ENCODE measurements around the gene ZNF891. TPM values are rescaled to one million over a fixed set of nuclear protein-coding genes. Genes with fewer than 3 reads are reported as not detected.

The ZNF891 gene
- total RNA-seq = 3.6 TPM

DNA sequence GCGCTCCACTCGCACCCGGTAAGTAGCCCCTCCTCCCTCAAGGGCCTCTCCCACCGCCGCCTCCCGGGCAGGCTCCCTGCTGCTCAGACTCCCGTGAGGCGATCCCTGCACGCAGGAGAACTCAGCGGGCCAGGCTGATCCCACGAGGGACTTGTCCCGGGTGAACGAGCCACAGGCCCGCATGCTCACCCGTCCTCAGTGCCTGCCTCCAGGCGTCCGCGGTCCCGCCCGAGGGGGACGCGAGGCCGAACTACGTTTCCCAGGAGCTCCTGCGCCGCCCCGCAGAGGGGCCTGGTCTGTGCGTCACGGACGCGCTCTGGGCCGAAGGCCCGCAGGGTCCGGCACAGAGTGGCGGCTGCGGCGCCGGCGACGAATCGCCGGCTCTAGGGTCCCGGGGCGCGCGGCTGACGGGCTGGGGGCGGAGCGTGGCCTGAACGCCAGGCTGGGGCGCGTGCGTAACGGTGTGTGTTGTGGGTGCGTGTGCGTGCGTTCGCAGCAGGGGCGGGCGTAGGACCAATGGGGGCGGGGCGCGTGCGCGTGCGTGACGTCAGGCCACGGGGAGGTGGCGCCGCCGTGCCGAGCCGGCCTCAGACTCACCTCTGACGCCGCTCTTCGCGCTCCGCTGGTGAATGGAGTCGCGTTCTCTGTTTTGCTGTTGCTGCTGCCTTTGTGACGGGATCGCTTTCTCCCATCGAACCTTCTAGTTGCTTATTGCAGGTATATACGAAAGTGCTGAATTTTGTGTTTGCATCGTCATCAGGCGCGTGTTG, at the start of gene ZNF891, which contains the start of gene ZNF10:
TSS of gene ZNF891 (minus strand) at position 237 of the 770 bp plus-strand sequence. CDS start 8,356 bp downstream, outside the sequence.
TSS of gene ZNF10 (plus strand) at position 590 of the 770 bp plus-strand sequence. CDS start 13,866 bp downstream, outside the sequence.
- peak; percentile 98 for DNase-seq

DNA sequence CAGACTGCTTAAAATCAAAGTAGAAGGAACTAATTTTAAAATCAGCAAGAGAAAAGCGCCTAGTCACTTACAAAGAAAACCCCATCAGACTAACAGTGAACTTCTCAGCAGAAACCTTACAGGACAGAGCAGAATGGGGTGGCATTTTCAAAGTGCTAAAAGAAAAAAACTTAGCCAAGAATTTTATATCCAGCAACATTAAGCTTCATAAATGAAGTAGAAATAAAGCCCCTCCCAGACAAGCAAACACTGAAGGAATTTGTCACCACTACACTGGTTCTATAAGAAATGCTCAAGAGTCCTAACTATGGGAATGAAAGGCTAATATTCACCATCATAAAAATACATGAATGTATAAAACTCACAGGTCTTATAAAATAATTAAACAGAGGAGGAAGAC, 44.8 kb upstream of the ZNF891 start:
- DNase-seq = no peak

DNA sequence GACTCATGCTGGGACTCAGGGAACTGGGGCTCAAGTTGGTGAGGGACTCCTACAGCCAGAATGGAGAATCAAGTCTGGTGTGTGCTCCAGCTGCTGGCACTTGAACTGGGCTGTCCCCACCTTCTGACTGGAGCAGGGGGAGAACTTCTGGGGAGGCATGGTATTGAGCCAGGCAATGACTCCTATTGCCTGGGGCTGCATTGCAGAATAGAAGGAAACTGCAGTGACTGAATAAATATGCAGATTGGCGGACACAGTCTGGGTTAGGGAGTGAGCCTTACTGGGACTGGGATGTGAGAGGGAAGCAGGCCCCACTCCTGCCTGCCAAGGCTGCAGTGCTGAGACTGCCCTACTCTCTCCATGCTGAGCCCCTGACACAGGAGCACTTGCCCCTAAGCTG, 42.4 kb upstream of the ZNF891 start:
- no peak for DNase-seq

DNA sequence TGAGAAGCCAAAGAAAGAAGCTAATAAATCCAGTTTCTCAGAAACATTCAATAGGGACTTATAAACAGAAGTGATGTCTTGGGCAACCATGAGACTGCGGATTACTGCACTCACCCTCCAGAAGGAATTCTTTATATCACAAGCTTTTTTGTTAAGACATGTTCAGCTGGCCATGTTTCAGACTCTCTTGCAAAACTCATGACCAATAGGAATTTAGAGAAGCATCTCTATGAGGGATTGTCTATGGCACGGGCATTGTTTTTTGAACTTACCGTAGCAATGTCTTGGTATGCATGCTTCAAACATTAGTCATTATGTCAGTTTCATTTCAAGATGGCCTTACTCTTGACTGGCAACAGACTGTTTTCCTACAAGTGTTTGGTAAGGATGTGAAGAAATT, 35.7 kb upstream of the ZNF891 start:
- DNase-seq = no peak

DNA sequence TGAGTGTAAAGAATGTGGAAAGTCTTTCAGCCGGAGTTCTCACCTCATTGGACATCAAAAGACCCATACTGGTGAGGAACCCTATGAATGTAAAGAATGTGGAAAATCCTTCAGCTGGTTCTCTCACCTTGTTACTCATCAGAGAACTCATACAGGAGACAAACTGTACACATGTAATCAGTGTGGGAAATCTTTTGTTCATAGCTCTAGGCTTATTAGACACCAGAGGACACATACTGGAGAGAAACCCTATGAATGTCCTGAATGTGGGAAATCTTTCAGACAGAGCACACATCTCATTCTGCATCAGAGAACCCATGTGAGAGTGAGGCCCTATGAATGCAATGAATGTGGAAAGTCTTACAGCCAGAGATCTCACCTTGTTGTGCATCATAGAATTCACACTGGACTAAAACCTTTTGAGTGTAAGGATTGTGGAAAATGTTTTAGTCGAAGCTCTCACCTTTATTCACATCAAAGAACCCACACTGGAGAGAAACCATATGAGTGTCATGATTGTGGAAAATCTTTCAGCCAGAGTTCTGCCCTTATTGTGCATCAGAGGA, 26.1 kb upstream of the ZNF891 start:
- no peak for DNase-seq

DNA sequence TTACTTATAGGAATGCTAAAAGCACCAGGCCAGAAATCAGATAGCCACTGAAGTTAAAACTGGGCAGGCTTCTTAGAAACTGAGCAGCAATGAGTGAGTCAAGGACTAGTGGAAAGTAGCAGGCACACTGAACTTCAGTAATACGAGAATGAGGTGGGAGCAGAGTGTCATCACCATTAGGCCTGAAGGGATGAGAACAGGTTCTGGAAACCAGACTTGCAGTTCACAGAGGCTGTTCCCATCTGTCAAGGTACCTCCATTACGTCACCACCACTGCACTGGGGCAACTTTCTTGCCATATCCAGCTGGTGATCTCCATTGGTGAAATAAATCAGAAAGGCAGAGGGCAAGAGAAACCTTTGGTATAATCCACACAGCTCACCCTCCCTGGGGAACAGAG, 15.9 kb upstream of the ZNF891 start:
- no peak for DNase-seq

DNA sequence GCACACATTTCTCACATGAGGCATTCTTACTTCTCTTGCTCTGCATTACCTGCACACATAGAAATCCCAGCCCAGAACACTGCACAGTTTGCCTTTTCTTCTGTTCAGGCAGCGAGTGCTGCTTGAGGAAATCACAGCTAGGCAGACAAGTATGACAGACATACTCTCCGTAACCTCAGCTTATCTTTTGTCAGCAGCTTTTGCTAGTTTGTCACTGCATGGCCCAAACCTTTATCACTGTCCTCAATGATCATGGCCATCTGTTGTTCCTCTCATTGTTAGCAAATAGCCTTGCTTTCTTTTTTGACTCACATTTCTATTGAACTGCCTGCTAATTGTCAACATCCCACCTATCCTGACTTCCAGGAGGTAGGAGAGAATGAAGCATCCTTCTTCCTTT, 5.7 kb upstream of the ZNF891 start:
- no peak for DNase-seq

DNA sequence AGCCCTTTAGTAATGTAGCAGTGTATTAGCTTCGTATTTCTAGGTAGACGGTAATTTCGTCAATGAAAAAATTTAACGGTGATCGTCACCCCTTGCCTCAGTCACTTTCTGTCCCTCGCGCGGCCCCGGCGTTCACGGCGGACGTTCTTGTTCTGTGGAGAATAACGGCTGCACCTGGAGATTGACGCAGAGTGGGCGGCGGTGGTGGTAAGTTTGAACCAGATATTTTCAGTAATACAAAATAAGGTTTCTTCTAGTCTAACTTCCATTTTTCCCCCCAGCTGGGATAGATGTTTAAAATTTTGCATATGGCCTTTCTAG, 694 bp upstream of the ZNF891 start:
- no peak for DNase-seq

DNA sequence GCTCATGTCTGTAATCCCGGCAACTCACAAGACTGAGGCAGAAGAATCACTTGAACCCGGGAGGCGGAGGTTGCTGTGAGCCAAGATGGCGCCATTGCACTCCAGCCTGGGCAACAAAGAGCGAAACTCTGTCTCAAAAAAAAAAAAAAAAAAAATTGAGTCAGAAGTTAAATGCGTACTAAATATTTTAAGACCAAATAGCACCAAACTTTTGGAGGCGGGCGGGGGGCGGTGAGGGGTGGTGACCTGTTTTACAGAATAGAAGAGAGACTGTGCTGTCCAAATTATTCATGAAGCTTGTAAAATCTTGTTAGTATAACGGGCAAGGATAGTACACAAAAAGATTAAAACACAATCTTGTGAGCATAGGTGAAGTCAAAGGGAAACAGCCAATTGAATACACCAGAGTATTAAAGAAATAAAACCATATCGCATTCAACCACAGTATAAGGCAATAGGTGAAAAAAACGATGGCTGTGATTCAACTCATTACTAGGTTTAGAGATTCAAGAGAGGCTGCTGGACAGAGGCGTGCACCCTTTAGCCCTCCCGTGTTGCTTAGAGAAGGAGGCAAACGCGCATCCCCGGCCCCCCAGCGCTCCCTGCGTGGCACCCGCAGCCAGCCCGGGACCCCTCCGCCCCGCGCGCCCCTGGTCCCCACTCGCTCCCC, 571 bp downstream of the ZNF891 start:
- no peak for DNase-seq

DNA sequence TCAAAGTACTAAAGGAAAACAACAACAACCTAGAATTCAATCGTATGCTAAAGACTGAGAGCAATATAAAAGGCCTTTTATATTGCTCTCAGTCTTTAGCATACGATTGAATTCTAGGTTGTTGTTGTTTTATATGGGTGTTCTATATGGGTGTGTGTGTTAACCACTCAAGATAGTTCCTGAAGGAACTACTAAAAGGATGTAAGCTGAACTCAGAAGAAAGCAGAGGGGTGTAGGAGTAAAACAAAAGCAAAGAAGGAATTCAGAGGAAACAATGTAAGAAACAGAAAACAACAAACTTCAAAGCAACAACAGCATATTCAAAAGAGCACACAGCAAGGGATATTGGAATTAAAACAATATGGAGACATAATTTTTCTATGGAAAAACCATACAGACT, 5.4 kb downstream of the ZNF891 start:
- DNase-seq = no peak

DNA sequence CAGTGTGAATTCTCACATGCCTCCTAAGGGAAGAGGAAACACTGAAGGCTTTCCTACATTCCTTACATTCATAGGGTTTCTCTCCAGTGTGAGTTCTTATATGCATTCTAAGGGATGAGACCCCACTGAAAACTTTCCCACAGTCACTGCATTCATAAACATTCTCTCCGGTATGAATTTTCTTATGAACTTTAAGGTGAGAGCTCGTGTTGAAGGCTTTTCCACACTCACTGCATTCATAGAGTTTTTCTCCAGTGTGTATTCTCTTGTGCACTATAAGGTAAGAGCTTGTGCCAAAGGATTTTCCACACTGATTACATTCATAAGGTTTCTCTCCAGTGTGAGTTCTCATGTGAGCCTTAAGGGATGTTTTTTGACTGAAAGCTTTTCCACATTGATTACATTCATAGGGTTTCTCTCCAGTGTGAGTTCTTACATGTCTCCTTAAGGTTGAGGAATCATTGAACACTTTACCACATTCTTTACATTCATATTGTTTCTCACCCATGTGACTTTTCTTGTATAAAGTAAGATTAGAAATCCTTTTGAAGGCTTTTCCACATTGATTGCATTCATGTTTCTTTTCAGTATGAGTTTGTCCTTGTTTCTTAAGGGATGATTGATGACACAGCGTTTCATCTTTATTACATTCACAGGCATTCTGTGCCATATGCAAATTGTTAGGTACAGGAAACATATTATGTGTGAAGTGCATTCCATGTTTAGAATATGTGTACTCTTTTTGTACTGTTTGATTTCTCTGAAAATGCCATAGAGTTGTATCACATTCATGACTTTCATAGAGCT, 9.5 kb downstream of the ZNF891 start:
- no peak for DNase-seq

DNA sequence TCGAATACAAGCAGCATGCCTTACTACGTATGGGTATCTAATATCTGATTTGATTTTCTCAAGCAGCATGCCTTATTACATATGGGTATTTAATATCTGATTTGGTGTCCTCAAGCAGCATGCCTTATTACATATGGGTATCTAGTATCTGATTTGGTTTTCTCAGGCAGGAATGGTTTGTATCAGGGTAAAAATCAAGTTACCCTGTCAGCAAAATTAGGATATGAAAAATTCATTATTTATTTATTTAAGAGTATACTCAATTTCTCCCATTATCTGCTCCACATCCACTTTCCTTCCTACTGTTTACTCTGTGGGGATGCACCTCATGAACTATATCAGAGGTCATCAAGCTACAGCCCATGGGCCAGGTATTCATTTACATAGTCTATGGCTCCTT, 21.9 kb downstream of the ZNF891 start:
- DNase-seq = no peak

DNA sequence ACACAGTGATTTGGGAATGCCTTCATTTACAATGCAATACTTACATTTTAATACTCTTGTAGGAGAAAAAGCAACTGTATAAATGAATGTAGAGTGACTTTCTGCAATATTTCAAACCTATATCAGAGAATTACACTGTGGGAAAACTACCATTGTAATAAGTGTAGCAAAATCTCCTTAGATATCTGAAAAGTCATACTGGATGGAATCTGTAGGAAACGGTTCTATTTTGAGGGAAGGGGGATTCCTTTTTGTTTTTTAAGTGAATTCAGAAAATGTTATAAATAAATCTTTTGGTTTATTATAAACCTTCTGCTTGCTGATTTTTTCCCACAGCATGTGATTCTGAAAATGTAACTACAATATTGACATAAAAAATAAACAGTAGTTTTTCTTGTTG, 23.0 kb downstream of the ZNF891 start:
- no peak for DNase-seq

DNA sequence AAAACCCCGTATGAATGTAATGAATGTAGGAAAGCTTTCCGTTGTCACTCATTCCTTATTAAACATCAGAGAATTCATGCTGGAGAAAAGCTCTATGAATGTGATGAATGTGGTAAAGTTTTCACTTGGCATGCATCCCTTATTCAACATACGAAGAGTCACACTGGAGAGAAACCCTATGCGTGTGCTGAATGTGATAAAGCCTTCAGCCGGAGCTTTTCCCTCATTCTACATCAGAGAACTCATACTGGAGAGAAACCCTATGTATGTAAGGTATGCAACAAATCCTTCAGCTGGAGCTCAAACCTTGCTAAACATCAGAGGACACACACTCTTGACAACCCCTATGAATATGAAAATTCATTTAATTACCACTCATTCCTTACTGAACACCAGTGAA, 23.8 kb downstream of the ZNF891 start:
- no peak for DNase-seq

DNA sequence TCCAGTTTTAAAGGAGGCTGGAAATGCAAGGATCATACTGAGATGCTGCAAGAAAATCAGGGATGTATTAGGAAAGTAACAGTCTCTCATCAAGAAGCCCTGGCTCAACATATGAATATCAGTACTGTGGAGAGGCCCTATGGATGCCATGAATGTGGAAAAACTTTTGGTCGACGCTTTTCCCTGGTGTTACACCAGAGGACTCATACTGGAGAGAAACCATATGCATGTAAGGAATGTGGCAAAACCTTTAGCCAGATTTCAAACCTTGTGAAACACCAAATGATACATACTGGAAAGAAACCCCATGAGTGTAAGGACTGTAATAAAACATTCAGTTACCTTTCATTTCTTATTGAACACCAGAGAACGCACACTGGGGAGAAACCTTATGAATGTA, 24.5 kb downstream of the ZNF891 start:
- no peak for DNase-seq

DNA sequence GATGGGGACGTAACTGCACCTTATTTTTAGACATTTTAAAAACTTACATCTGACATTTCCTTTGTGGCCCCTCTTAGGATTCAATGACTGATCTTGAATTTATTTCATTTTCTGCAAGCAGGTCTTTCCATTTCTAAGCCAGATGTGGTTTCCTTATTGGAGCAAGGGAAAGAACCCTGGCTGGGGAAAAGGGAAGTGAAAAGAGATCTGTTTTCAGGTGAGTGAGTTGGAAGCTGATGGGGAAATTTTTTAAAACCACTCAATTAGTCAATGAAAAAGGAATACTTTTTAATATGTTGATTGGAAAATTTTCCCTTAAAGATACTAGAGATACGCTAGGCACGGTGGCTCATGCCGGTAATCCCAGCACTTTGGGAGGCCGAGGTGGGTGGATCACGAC, 46.7 kb downstream of the ZNF891 start:
- DNase-seq = no peak

DNA sequence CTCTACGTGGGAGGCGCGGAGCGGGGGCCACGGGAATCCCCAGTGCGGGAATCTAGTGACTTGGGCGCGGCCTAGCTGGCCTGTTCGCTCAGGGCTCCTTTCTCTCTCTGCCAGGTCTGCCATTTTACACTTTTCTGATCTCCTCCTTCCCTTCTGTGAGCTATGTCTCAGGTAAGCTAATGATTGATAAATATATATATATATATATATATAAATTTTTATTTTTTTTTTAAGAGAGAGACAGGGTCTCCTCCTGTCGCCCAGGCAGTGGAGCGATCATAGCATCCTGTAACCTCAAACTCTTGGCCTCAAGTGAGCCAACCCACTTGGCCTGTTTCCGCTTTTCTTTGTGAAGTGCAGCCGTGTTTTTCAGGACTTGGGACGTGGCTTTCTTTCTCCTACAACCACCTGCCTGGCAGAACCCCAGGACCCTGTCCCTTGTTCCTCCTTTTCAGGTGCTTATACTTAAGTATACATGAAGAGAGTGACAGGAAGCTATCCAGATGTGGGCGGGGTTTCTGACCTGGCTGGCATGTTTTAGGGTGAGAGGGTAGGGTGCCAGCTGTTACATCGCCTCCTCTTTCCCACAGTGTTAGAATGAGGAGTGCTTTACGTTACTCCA, 48.8 kb downstream of the ZNF891 start:
- no peak for DNase-seq

DNA sequence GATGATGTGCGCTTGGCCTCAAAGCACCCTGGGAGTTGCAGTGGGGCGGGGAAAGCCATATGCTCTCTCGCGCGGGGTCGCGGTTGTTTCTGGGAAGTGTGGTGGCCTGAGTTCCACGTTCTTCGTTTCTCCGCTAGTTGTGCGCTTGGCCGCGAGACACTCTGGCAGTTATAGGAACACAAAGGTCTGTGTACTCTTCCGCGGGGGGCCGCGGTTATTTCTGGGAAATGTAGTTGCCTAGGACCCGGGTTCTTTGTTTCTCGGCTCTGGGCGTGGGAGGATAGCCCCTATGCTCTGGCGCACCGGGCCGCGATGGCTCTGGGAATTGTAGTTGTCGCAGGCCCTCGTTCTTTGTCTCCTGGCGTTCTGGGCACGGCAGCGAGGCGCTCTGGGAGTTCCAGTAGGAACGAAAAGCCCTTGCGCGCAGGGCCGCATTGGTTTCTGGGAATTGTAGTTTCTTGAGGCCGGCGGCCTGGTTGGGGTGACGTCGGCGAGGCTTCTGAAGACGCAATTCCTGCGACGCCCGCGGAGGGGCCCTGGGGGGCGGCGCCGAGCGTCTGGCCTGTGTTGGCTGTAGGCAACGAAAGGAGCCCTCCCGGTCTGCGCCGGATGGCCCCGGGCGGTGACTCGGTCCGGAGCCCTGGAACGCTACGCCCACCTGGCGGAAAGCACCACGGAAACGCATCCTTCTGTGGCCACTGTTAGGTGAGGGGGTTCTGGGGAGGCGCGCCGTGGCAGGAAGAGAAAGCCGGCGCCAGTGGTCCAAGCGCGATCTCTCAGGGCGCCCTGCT, 49.5 kb downstream of the ZNF891 start, which contains the start of gene ZNF140:
TSS of gene ZNF140 (plus strand) at position 556 of the 791 bp plus-strand sequence. CDS start 398 bp downstream, outside the sequence.
- peak; percentile 99 for DNase-seq

DNA sequence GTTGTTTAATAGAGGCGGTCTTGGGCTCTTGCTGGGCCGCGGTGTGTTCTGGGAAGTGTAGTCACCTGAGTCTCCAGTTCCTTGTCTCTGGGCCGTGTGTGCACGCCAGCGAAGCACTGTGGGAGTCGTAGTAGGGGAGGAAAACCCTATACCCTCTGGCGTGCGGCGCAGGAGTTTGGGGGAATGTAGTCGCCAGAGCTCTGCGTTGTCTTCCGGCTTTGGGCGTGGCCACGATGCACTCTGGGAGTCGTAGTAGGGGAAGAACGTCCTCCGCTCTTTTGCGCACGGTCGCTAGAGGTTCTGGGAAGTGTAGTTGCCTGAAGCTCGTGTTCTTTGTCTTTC, 50.1 kb downstream of the ZNF891 start:
- DNase-seq = peak; percentile 100

DNA sequence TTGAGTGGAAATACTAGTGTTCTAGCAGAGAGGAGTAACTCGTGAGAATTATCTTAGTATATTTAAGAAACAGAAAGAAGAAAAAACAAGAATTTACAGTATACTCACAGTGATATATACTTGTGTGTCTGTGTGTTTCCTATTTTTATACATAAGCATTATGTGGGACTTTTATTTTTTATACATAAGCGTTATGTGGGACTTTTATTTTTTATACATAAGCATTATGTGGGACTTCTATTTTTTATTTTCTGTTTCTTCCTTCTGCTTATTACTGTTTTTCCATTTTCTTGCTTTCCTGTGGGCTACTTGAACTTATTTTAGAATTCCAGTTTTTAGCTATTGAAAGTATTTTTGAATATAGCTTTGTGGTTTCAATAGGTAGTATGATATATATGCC, 56.2 kb downstream of the ZNF891 start:
- DNase-seq = no peak

DNA sequence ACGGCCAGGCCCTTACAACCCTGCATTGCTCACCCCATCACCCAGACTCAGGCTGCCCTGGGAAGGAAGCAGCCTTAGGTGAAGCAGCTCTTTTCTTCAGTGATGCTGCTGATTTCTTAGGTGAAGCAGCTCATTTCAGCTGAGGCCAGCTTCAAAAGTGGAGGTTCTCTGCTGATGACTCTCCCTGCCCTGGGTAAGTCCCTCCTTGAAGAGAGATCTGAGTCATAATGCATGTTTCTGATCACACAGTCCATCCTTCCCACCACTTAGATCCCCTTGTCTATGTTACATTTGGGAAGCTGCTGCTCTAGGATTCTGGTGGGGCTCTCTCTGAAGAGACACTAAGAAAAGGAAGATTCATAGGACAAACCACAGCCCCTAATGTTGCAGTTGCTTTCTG, 66.5 kb downstream of the ZNF891 start:
- DNase-seq = no peak

DNA sequence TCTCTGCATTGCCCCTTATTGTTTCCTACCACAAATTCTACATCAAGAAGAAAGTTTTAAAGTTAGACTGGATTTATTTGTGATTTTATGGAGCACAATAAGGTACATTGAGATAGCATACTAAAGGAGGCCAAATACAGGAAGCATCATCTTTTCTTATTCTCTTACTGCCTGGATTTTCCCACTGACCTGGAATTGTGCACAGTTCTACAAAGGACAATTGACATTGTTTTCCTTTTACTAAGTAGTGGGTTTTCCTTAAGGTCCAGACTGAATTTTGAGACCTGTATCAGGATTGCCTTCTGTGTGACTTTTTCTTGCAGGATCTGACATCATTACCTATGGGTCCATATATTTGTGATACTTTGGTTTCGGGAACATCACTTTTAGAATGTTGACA, 68.1 kb downstream of the ZNF891 start:
- DNase-seq = no peak

All from tongue (tissue), 2 donors.